Germinal center (tissue), 1 donor: Measurements from ENCODE around the gene MTERF4.
A peak's percentile ranks its signal among the peaks of the same experiment; 100 is the strongest.
"Not testable (repeated sequence)": the region's sequence is repeated elsewhere in the genome, so short reads cannot be mapped to it uniquely, and the experiment has no call there.

Source experiments
- DNase-seq: peaks from one replicate; pipeline ENCODE4 v3.0.0; 2012; ENCODE audit warnings: mixed read lengths, low spot score

MTERF4 gene

GRCh38 chr2:241111440-241111805 lies 9.3 kb upstream of the MTERF4 start:
- peak; percentile 84 for DNase-seq

GRCh38 chr2:241110607-241111439 lies 8.7 kb upstream of the MTERF4 start:
- DNase-seq, result peak; percentile 89

GRCh38 chr2:241110089-241110606 lies 8.1 kb upstream of the MTERF4 start:
- DNase-seq, result no peak

DNA sequence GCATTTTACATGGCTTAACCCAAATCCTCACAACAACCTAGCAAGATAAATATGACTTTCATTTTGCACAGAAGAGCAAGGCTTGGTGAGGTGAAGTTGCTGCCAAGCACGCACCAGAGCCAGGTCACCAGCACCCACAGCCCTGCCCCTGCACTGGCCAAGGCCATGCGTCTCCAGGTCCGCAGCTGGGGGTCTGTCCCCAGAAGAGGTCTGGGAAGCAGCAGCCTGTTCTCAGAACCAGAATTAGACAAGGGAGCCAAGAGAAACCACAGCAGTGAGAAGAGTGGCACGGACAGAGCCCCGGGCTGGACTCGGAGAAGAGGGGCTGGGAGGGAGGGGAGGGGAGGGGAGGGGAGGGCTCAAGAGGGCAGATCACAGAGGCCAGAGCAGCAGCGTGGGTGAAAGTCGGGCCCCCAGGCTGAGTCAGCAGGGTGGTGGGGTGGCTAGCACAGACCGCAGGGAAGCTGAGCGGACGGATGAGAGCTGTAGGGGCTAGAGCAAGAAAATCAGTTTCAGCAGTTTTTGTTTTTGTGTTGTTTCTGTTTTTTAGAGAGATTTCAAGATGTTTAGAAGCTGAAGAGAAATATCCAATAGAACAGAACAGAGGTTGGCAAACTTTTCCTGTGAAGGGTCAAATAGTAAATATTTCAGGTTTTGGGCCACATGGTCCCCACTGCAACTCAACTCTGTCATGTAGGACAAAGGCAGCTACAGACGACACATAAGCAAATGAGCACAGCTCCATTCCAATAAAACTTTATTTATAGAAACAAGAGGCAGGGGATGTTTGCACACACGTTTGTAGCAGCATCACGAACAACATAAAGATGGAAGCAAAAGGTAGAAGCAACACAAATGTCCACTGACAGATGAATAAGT lies 7.4 kb upstream of the MTERF4 start:
- DNase-seq, result no peak

GRCh38 chr2:241108271-241109209 lies 6.5 kb upstream of the MTERF4 start:
- DNase-seq, result no peak

GRCh38 chr2:241107031-241107783 lies 5.1 kb upstream of the MTERF4 start:
- no peak for DNase-seq

- DNase-seq, result no peak
These were observed 3.6 kb upstream of the MTERF4 start for GRCh38 chr2:241105641-241106040.

GRCh38 chr2:241104611-241105010 lies 2.5 kb upstream of the MTERF4 start:
- DNase-seq, result not testable (repeated sequence)

DNA sequence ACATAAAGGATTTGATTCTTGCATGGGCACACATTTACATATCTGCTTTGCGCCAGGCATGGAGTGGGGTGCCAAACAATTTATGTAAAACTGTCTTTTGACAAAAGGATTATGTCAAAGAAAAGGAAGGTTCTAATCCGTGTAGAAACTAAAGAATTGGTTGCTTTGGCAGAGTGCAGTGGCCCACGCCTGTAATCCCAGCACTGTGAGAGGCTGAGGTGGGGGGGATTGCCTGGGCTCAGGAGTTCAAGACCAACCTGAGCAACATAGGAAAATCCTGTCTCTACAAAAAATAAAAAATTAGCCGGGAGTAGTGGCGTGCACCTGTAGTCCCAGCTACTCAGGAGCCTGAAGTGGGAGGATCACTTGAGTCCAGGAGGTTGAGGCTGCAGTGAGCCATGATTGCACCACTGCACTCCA lies 1.1 kb upstream of the MTERF4 start:
- no peak for DNase-seq

GRCh38 chr2:241099246-241099645 lies 2.8 kb downstream of the MTERF4 start:
- no peak for DNase-seq

GRCh38 chr2:241096979-241097378 lies 5.1 kb downstream of the MTERF4 start:
- no peak for DNase-seq

GRCh38 chr2:241095594-241096290 lies 6.3 kb downstream of the MTERF4 start:
- no peak for DNase-seq

DNA sequence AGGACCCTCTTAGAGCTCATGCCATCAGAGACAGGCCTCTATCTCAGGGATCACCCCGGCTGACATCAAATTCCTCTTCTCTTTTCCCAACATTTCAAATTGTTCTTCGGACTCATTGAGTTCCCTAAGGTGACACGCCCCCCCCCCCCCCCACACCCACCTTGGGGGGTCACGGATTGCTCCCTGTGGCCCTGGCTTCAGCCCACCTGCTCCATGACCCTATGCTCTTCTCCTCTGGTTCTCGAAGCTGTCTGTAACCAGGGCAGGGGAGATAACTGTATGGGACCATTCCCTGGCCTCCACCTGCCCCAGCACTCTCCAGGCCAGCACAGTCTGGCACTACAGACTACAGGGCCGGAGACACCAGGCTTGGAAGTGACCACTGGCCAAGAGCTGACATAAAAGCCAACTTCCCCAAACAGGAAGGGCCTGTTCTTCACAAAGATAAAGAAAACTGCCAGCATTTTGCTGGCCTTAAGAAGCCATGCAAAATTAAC lies 7.1 kb downstream of the MTERF4 start:
- no peak for DNase-seq

GRCh38 chr2:241094172-241094571 lies 7.9 kb downstream of the MTERF4 start:
- DNase-seq, result no peak

DNA sequence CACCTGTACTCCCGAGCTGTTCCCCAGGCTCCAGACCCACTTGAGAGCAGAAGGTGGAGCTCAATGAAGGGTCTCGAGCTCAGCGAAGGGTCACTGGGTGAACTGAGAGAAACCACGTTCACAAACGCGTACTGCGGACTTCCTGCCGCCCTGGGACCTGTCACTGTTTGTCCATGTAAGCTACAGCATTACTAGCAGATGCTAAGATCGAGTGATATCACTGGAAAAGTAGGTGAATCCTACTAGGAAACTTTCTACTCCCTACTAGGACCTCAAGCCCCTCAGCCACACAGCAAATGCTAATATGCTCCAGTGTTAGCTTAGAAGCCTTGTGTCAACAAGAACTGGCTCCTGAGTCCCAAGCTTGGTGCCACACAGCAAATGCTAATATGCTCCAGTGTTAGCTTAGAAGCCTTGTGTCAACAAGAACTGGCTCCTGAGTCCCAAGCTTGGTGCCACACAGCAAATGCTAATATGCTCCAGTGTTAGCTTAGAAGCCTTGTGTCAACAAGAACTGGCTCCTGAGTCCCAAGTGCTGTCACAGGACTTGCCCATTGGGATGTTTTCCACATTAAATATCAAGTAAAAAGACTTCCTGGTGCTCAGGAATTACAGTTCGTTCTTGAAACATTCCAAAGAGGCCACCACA lies 8.8 kb downstream of the MTERF4 start:
- not testable (repeated sequence) for DNase-seq

- DNase-seq, result no peak
These were observed 9.4 kb downstream of the MTERF4 start for GRCh38 chr2:241092677-241093076.

GRCh38 chr2:241091734-241092445 lies 10.2 kb downstream of the MTERF4 start:
- no peak for DNase-seq

DNA sequence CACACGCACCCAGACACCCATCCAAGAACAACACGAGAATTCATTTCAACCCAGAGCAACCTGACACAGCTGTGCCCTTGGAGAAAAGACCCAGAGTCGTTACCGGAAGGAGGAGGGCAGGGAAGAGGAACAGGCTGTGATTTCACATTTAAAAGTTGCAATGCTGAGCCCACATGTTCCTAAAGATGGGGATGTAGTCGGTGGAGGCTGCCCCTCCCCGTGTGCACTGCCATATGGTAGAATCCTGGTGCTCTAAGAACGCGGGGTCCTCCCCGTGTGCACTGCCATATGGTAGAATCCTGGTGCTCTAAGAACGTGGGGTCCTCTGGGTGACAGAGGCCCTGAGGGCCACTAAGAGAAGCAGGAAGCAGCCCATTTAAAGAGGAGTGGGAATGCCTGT lies 10.9 kb downstream of the MTERF4 start:
- no peak for DNase-seq
